ENCODE measurements around the gene HNRNPL. TPM values are rescaled to one million over a fixed set of nuclear protein-coding genes. Genes with fewer than 3 reads are reported as not detected.
"Not testable (repeated sequence)": the region's sequence is repeated elsewhere in the genome, so short reads cannot be mapped to it uniquely, and the experiment has no call there.

HNRNPL gene
- total RNA-seq, result 100 to 1,000 TPM; 477 to 480 TPM
- 225 to 305 reads per million in 2 donors for total RNA-seq

- Mint-ChIP-seq H3K36me3 (ENCODE audit: low read depth) (peaks cover 7% of the 10 kb centered on the region), H3K4me1 (peaks cover 44% of the 10 kb centered on the region), H3K27me3 (no peaks in the 10 kb centered on the region), H3K4me3 (peak within 1 kb of the TSS; percentile 97), H3K27ac (peak within 1 kb of the TSS; percentile 98)
- peak; percentile 98 to 99 (median 99) for DNase-seq
- ATAC-seq, result peak; percentile 74
- H3K9me3 ChIP-seq (ENCODE audit: control insufficient read depth, low read length, poor library complexity, severe bottlenecking), result no peaks in the 10 kb centered on the region
Measured at GRCh38 chr19:38849860-38850435, at the start of gene HNRNPL. TSS of gene HNRNPL (minus strand) at chr19:38849986. CDS start at chr19:38849966, 20 bp downstream.

- H3K27me3 Mint-ChIP-seq, result no peaks in the 10 kb centered on the region
- H3K4me1 Mint-ChIP-seq, result peaks cover 38% of the 10 kb centered on the region
- H3K4me3 Mint-ChIP-seq, result peak overlapping the region; percentile 97
- ATAC-seq, result peak; percentile 7
- no peak for DNase-seq
- no peaks in the 10 kb centered on the region for H3K9me3 ChIP-seq (ENCODE audit: control insufficient read depth, low read length, poor library complexity, severe bottlenecking)
- peaks cover 7% of the 10 kb centered on the region for H3K36me3 Mint-ChIP-seq (ENCODE audit: low read depth)
- peak overlapping the region; percentile 97 for H3K27ac Mint-ChIP-seq
Measured at GRCh38 chr19:38898788-38899446, 49.1 kb upstream of the HNRNPL start.

GRCh38 chr19:38894968-38895367, 45.2 kb upstream of the HNRNPL start:
- Mint-ChIP-seq H3K27me3 (no peaks in the 10 kb centered on the region), H3K4me3 (no peak overlapping the region), H3K4me1 (peaks cover 21% of the 10 kb centered on the region), H3K36me3 (ENCODE audit: low read depth) (peaks cover 5% of the 10 kb centered on the region), H3K27ac (peak overlapping the region; percentile 11)
- H3K9me3 ChIP-seq (ENCODE audit: control insufficient read depth, low read length, poor library complexity, severe bottlenecking), result no peaks in the 10 kb centered on the region
- DNase-seq, result no peak
- ATAC-seq, result no peak

DNA sequence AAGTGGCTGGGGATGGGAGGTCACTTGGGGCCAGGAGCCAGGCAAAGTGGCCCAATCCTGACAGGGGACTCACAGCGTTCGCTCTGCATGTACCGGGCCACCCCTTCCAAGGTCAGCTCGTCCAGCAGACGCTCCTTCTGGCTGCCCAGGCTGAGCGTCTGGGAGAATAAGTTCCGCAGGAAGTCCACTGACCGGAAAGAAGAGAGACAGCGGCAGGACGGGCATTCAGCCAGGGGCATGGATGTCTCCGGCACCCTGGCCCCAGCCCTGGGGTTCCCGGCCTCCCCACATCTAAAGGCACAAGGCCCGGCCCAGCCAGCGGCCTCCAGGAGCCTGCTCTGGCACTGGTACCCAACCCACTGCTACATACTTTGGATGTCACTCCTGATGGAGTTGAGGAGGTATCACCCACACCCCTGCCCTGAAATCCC, 43.6 kb upstream of the HNRNPL start:
- peaks cover 9% of the 10 kb centered on the region for H3K4me1 Mint-ChIP-seq
- ATAC-seq (no peak), DNase-seq (no peak)
- H3K9me3 ChIP-seq (ENCODE audit: control insufficient read depth, low read length, poor library complexity, severe bottlenecking), result no peaks in the 10 kb centered on the region
- H3K27me3 Mint-ChIP-seq, result no peaks in the 10 kb centered on the region
- H3K4me3 Mint-ChIP-seq, result no peak overlapping the region
- H3K36me3 Mint-ChIP-seq (ENCODE audit: low read depth), result peaks cover 2% of the 10 kb centered on the region
- no peak overlapping the region for H3K27ac Mint-ChIP-seq

DNA sequence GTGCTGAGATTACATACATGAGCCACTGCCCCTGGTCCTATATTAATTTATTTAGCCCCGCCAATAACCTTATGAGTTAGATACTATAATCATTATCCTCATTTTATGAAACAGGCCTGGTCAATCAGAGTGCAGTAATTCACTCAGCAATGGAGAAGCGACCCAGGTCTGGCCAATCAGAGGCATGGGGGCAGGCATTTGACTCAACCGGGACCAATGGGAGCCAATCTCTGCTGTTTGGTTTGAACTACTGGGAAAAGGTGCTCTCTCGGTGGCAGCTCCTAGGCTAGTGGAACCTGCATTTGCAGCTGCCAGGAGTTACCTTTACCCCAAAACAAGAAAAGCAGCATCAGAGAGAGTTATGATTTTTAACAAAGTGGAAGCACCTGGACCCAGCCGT, 43.1 kb upstream of the HNRNPL start:
- Mint-ChIP-seq H3K4me1 (peaks cover 7% of the 10 kb centered on the region), H3K4me3 (no peak overlapping the region), H3K36me3 (ENCODE audit: low read depth) (peaks cover 2% of the 10 kb centered on the region), H3K27ac (no peak overlapping the region), H3K27me3 (no peaks in the 10 kb centered on the region)
- no peaks in the 10 kb centered on the region for H3K9me3 ChIP-seq (ENCODE audit: control insufficient read depth, low read length, poor library complexity, severe bottlenecking)
- DNase-seq (no peak), ATAC-seq (no peak)

- Mint-ChIP-seq H3K27me3 (no peaks in the 10 kb centered on the region), H3K27ac (peak overlapping the region; percentile 2), H3K36me3 (ENCODE audit: low read depth) (no peaks in the 10 kb centered on the region), H3K4me3 (no peak overlapping the region), H3K4me1 (peaks cover 4% of the 10 kb centered on the region)
- DNase-seq (no peak), ATAC-seq (no peak)
- no peaks in the 10 kb centered on the region for H3K9me3 ChIP-seq (ENCODE audit: control insufficient read depth, low read length, poor library complexity, severe bottlenecking)
Measured at GRCh38 chr19:38891771-38892170, 42.0 kb upstream of the HNRNPL start.

DNA sequence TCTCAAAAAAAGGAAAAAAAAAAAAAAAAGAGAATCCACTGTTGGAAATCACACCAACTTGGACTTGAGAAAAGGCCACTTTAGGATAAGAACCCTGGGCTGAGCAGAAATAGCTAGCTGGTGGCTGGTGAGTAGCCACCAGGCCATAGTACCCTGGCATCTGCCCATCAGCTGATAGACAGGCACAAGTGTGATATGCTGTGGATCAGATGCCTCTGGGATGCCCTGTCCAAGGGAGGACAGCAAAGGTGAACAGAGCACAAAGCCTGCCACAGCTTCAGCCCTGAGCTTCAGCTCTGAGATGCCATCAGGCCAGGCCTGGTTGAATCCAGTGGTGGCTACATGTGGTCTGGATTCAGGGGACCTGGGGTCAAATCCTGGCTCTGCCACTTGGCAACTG, 40.9 kb upstream of the HNRNPL start:
- no peaks in the 10 kb centered on the region for H3K9me3 ChIP-seq (ENCODE audit: control insufficient read depth, low read length, poor library complexity, severe bottlenecking)
- no peak overlapping the region for H3K27ac Mint-ChIP-seq
- H3K4me3 Mint-ChIP-seq, result no peak overlapping the region
- DNase-seq (no peak), ATAC-seq (no peak)
- peaks cover 2% of the 10 kb centered on the region for H3K4me1 Mint-ChIP-seq
- H3K36me3 Mint-ChIP-seq (ENCODE audit: low read depth), result no peaks in the 10 kb centered on the region
- no peaks in the 10 kb centered on the region for H3K27me3 Mint-ChIP-seq

- no peak overlapping the region for H3K4me3 Mint-ChIP-seq
- H3K27me3 Mint-ChIP-seq, result no peaks in the 10 kb centered on the region
- H3K4me1 Mint-ChIP-seq, result peaks cover 2% of the 10 kb centered on the region
- DNase-seq (no peak), ATAC-seq (no peak)
- peak overlapping the region; percentile 73 for H3K27ac Mint-ChIP-seq
- no peaks in the 10 kb centered on the region for H3K36me3 Mint-ChIP-seq (ENCODE audit: low read depth)
- no peaks in the 10 kb centered on the region for H3K9me3 ChIP-seq (ENCODE audit: control insufficient read depth, low read length, poor library complexity, severe bottlenecking)
Measured at GRCh38 chr19:38889803-38890202, 40.0 kb upstream of the HNRNPL start.

GRCh38 chr19:38888876-38889275, 39.1 kb upstream of the HNRNPL start:
- Mint-ChIP-seq H3K36me3 (ENCODE audit: low read depth) (no peaks in the 10 kb centered on the region), H3K4me1 (no peaks in the 10 kb centered on the region), H3K27ac (peak overlapping the region; percentile 65), H3K27me3 (no peaks in the 10 kb centered on the region), H3K4me3 (no peak overlapping the region)
- no peak for ATAC-seq
- H3K9me3 ChIP-seq (ENCODE audit: control insufficient read depth, low read length, poor library complexity, severe bottlenecking), result no peaks in the 10 kb centered on the region
- DNase-seq, result no peak

DNA sequence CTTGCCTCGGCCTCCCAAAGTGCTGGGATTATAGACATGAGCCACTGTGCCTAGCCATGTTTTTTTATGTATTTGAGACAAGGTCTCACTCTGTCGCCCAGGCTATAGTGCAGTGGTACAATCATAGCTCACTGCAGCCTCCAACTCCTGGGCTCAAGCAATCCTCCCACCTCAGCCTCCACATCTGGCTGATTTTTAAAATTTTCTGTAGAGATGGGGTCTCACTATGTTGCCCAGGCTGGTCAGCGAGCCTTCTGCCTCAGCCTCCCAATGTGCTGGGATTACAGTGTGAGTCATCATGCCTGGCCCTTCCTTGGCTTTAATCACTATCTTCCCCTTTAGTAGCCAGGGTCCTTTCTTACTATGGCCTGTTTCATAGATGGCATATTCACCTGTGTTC, 34.9 kb upstream of the HNRNPL start:
- not testable (repeated sequence) for H3K36me3 Mint-ChIP-seq (ENCODE audit: low read depth); H3K4me1 Mint-ChIP-seq; H3K4me3 Mint-ChIP-seq; H3K9me3 ChIP-seq (ENCODE audit: control insufficient read depth, low read length, poor library complexity, severe bottlenecking); H3K27me3 Mint-ChIP-seq; H3K27ac Mint-ChIP-seq; ATAC-seq; DNase-seq

DNA sequence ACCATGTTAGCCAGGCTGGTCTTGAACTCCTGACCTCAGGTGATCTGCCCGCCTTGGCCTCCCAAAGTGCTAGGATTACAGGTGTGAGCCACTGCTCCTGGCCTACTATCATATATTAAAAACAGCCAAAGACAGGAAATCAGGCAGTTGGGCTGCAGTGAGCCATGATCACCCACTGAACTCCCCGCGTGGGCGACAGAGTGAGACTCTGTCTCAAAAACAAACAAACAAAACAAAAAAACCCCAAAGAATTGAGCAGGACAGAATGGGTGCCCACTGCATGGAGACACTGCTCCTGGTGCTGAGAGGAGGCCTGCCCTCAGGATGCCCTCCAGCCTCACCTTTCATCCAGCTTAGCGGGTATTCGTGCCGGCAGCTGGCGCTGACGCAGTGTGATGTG, 33.5 kb upstream of the HNRNPL start:
- Mint-ChIP-seq H3K27me3 (no peaks in the 10 kb centered on the region), H3K4me1 (peaks cover 13% of the 10 kb centered on the region), H3K36me3 (ENCODE audit: low read depth) (no peaks in the 10 kb centered on the region), H3K27ac (peak overlapping the region; percentile 67), H3K4me3 (peak overlapping the region; percentile 36)
- no peaks in the 10 kb centered on the region for H3K9me3 ChIP-seq (ENCODE audit: control insufficient read depth, low read length, poor library complexity, severe bottlenecking)
- DNase-seq, result no peak
- no peak for ATAC-seq

DNA sequence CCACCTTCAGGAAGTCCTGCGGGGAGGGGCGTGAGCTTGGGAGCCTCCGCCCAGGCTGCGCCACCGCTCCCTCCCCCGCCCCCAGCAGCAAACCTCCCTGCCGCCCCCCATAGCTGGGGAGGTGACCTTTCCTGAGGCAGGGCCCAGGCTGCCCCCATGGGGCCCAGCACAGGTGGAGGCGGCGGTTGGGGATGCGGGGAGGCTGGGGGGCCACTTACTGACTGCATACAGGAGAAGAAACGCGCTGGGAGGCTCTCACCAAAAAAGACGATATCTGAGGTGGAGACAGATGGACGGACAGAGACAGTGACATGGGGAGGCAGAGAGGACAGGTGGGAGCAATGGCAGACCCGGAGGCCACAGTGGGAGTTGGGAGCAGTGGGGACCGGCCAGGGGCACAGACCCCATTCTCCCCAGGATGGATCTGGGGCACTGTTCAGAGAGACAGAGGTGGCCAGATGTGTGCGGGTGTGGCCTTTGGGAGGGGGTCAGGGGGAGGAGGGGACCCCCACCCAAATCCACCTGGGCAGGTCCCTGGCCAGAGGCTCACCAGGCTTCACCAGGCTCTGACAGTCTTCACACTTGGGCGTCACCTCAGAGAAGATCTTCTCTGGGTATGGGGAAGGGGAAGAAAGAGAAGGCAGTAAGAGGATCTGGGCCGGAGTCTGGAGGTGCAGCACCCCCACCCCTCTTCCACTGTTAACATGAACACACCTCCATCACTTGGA, 31.3 kb upstream of the HNRNPL start:
- Mint-ChIP-seq H3K4me3 (no peak overlapping the region), H3K27ac (peak overlapping the region; percentile 98), H3K36me3 (ENCODE audit: low read depth) (no peaks in the 10 kb centered on the region), H3K27me3 (no peaks in the 10 kb centered on the region), H3K4me1 (peaks cover 30% of the 10 kb centered on the region)
- no peaks in the 10 kb centered on the region for H3K9me3 ChIP-seq (ENCODE audit: control insufficient read depth, low read length, poor library complexity, severe bottlenecking)
- ATAC-seq (no peak), DNase-seq (no peak)

GRCh38 chr19:38880076-38880881, 30.5 kb upstream of the HNRNPL start:
- peaks cover 30% of the 10 kb centered on the region for H3K4me1 Mint-ChIP-seq
- no peak for ATAC-seq
- H3K36me3 Mint-ChIP-seq (ENCODE audit: low read depth), result no peaks in the 10 kb centered on the region
- peak overlapping the region; percentile 56 for H3K4me3 Mint-ChIP-seq
- no peaks in the 10 kb centered on the region for H3K27me3 Mint-ChIP-seq
- H3K9me3 ChIP-seq (ENCODE audit: control insufficient read depth, low read length, poor library complexity, severe bottlenecking), result no peaks in the 10 kb centered on the region
- DNase-seq, result no peak
- peak overlapping the region; percentile 98 for H3K27ac Mint-ChIP-seq

Data from T-helper 17 cell (primary cell).